GM10248 (cell line): ENCODE results near the gene SMC5.
A peak's percentile ranks its signal among the peaks of the same experiment; 100 is the strongest.

Experiments used
- CTCF ChIA-PET: fragments of 300-600 bp; sonication (Branson Sonifier 250); formaldehyde crosslinking; extraction: SDS; loops from one replicate; lab custom pipeline; 2021; ENCODE audit warnings: antibody characterized with exemption; lab: Yijun Ruan, JAX
- POLR2A ChIA-PET: fragments of 350-650 bp; sonication (Branson Sonifier 250); formaldehyde crosslinking; extraction: SDS; loops from one replicate; lab custom pipeline; 2020; ENCODE audit warnings: antibody characterized with exemption; lab: Yijun Ruan, JAX
- DNase-seq: peaks from one replicate; pipeline ENCODE4 v3.0.0; 2012; ENCODE audit errors: extremely low spot score
- CTCF ChIP-seq: IDR thresholded peaks from 2 replicates; pipeline ENCODE4 v1.5.1; 2012; ENCODE audit warnings: mild to moderate bottlenecking, low read depth; ENCODE audit errors: extremely low read depth, missing control alignments, control extremely low read depth

SMC5 gene

DNA sequence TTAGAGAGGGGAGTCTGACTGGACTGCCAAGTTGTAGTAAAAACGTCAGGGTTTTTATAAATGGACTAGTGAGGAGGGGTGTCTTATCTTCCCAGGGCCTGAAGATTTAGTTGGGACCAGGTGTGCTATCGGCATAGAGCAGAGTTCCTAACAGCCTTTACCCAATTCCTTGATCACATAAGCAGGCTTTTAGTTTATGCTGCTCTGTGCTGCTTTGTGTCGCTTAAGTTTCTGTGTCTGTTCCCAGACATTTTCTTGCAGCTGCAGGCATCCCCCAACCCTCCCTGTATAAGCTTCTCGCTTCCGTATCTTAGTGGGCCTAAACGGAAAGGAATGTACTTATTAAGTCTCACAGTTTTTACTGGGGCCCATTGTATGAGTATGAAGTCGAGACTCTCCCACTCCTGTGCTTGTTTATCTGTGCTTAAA is 2.6 kb upstream of the SMC5 start:
- DNase-seq, result no peak
- TF ChIP-seq CTCF, result no peak
- ChIA-PET POLR2A (no interaction called here), CTCF (interaction anchor here (1.3 to 1.7 kb wide), 2 partner anchors 144 to 347 kb away, joined by 3 to 5 read pairs; no protein-coding TSS in a partner anchor)

GRCh38 chr9:70257502-70257901 is 1.3 kb upstream of the SMC5 start:
- TF ChIP-seq CTCF, result no peak
- DNase-seq, result no peak
- POLR2A ChIA-PET, result interaction anchor here (0.5 kb wide), 1 partner anchor 259 kb away, joined by 3 read pairs; no protein-coding TSS in a partner anchor
- CTCF ChIA-PET, result interaction anchor here (1.3 kb wide), 3 partner anchors 11 to 146 kb away, joined by 3 to 4 read pairs (median 3); no protein-coding TSS in a partner anchor

GRCh38 chr9:70257991-70258691 is 637 bp upstream of the SMC5 start:
- ChIA-PET POLR2A (interaction anchor here (0.5 to 0.6 kb wide), 3 partner anchors 154 to 1631 kb away, joined by 3 to 4 read pairs (median 3); no protein-coding TSS in a partner anchor), CTCF (interaction anchor here (1.3 kb wide), 1 partner anchor 10 kb away, joined by 3 read pairs; no protein-coding TSS in a partner anchor)
- DNase-seq, result no peak

GRCh38 chr9:70259512-70259802 is 679 bp downstream of the SMC5 start:
- no peak for TF ChIP-seq CTCF
- POLR2A ChIA-PET, result no interaction called here
- CTCF ChIA-PET, result no interaction called here
- no peak for DNase-seq

More at GRCh38 chr9:70257991-70258691, 637 bp upstream of the SMC5 start:
- no peak for TF ChIP-seq CTCF

GRCh38 chr9:70260007-70260443 is 1.2 kb downstream of the SMC5 start:
- no peak for TF ChIP-seq CTCF
- ChIA-PET CTCF (interaction anchor here (0.9 to 1.0 kb wide), 2 partner anchors 10 to 14 kb away, joined by 3 read pairs; no protein-coding TSS in a partner anchor), POLR2A (no interaction called here)
- DNase-seq, result no peak

DNA sequence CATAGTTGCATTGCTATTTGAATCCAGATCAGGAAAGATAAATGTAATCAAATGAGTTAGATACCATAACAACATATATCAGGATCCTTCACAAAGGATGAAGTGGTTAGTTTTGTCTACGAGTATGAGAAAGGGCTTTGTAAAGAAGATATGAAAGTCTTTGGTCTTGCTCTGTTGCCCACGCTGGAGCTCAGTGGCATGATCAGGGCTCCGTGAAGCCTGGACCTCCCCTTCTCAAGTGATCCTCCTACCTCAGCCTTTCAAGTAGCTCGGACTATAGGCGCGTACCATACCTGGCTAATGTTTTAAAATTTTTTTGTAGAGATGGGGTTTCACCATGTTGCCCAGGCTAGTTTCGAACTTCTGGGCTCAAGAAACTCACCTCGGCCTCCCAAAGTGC is 1.8 kb downstream of the SMC5 start:
- ChIA-PET CTCF (interaction anchor here (0.9 to 1.1 kb wide), 3 partner anchors 9 to 147 kb away, joined by 3 read pairs; no protein-coding TSS in a partner anchor), POLR2A (no interaction called here)
- TF ChIP-seq CTCF, result no peak
- DNase-seq, result peak; percentile 14
